Colonic mucosa (tissue), 4 donors: ENCODE measurements around the gene HMX3. TPM values are rescaled to one million over a fixed set of nuclear protein-coding genes. Genes with fewer than 3 reads are reported as not detected.

ENCODE experiments used
- DNase-seq: peaks from one replicate; pipeline ENCODE4 v3.0.0-alpha.2; 2020
- H3K27ac ChIP-seq: fragments of 200-600 bp; one replicate; pipeline ENCODE4 v1.8.0; 2021
- H3K27me3 ChIP-seq: fragments of 200-600 bp; one replicate; pipeline ENCODE4 v1.8.0; 2021
- H3K36me3 ChIP-seq: fragments of 200-600 bp; one replicate; pipeline ENCODE4 v1.8.0; 2021
- H3K4me1 ChIP-seq: fragments of 200-600 bp; one replicate; pipeline ENCODE4 v1.8.0; 2021; ENCODE audit warnings: mild to moderate bottlenecking
- H3K4me3 ChIP-seq: fragments of 200-600 bp; one replicate; pipeline ENCODE4 v1.8.0; 2021
- H3K9ac ChIP-seq, 2 donors: one replicate each; pipeline ENCODE4 v1.7.0; 2013; ENCODE audit warnings: control low read depth in 2 of 2, low read depth in 2 of 2, low read length in 2 of 2
- H3K9me3 ChIP-seq: fragments of 200-600 bp; one replicate; pipeline ENCODE4 v1.8.0; 2021
- intact Hi-C: fragments of 100-400 bp; cut with DNase I; formaldehyde crosslinking; loops from one replicate; pipeline ENCODE4 v1.14.1; 2022
- total RNA-seq, 2 donors: library from RNA; stranded (reverse); fragmentation: NEBNext Ultra II Directional in 1 of 2; extraction: Animal tissue kit (Norgen Biotek cat#: 25700) in 1 of 2; gene quantifications; one replicate each; pipeline ENCODE4 v1.2.1, GENCODE V29; 2021
- TF ChIP-seq, protein P1 (sequence below): fragments of 200-600 bp; IDR thresholded peaks from one replicate; pipeline ENCODE4 v1.8.0; 2022; ENCODE audit warnings: antibody characterized with exemption, mild to moderate bottlenecking
- donor health status: healthy.
- donor health status: DM: no; HTN: no; CAD: no.
- donor health status: DM: no; HTN: no; CAD: no.

Gene HMX3
- total RNA-seq, 2 donors from 2014 or later = 0.35 to 0.64 TPM

GRCh38 chr10:123143825-123144168 is 8.0 kb downstream of the HMX3 start:
- intact Hi-C loops = no loop called here

GRCh38 chr10:123144697-123145541 is 9.1 kb downstream of the HMX3 start:
- Histone ChIP-seq H3K36me3 (no peaks in the 10 kb centered on the region), H3K27ac (no peak overlapping the region), H3K27me3 (peaks cover 99% of the 10 kb centered on the region), H3K9me3 (no peaks in the 10 kb centered on the region), H3K4me1 (peaks cover 12% of the 10 kb centered on the region), H3K4me3 (no peak overlapping the region), H3K9ac (peak overlapping the region in 1 of 2 donors; percentile 3)
- intact Hi-C loops = no loop called here
- TF ChIP-seq, protein P1, sequence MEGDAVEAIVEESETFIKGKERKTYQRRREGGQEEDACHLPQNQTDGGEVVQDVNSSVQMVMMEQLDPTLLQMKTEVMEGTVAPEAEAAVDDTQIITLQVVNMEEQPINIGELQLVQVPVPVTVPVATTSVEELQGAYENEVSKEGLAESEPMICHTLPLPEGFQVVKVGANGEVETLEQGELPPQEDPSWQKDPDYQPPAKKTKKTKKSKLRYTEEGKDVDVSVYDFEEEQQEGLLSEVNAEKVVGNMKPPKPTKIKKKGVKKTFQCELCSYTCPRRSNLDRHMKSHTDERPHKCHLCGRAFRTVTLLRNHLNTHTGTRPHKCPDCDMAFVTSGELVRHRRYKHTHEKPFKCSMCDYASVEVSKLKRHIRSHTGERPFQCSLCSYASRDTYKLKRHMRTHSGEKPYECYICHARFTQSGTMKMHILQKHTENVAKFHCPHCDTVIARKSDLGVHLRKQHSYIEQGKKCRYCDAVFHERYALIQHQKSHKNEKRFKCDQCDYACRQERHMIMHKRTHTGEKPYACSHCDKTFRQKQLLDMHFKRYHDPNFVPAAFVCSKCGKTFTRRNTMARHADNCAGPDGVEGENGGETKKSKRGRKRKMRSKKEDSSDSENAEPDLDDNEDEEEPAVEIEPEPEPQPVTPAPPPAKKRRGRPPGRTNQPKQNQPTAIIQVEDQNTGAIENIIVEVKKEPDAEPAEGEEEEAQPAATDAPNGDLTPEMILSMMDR = no peak
- DNase-seq = no peak

More at GRCh38 chr10:123143825-123144168, 8.0 kb downstream of the HMX3 start:
- no peak overlapping the region for H3K4me3 ChIP-seq
- TF ChIP-seq, protein P1 = no peak
- peaks cover 7% of the 10 kb centered on the region for H3K4me1 ChIP-seq
- no peaks in the 10 kb centered on the region for H3K9me3 ChIP-seq
- no peak for DNase-seq
- peaks cover 99% of the 10 kb centered on the region for H3K27me3 ChIP-seq
- no peak overlapping the region for H3K9ac ChIP-seq
- H3K27ac ChIP-seq = no peak overlapping the region
- H3K36me3 ChIP-seq = no peaks in the 10 kb centered on the region

- no peak overlapping the region for H3K9ac ChIP-seq
- peaks cover 99% of the 10 kb centered on the region for H3K27me3 ChIP-seq
- no peak for DNase-seq
- no peak overlapping the region for H3K4me3 ChIP-seq
- no peaks in the 10 kb centered on the region for H3K36me3 ChIP-seq
- H3K4me1 ChIP-seq = peaks cover 17% of the 10 kb centered on the region
- no peaks in the 10 kb centered on the region for H3K9me3 ChIP-seq
- no peak overlapping the region for H3K27ac ChIP-seq
- intact Hi-C loops = no loop called here
- TF ChIP-seq, protein P1 = no peak
These were observed 9.8 kb downstream of the HMX3 start for GRCh38 chr10:123145542-123146012.

DNA sequence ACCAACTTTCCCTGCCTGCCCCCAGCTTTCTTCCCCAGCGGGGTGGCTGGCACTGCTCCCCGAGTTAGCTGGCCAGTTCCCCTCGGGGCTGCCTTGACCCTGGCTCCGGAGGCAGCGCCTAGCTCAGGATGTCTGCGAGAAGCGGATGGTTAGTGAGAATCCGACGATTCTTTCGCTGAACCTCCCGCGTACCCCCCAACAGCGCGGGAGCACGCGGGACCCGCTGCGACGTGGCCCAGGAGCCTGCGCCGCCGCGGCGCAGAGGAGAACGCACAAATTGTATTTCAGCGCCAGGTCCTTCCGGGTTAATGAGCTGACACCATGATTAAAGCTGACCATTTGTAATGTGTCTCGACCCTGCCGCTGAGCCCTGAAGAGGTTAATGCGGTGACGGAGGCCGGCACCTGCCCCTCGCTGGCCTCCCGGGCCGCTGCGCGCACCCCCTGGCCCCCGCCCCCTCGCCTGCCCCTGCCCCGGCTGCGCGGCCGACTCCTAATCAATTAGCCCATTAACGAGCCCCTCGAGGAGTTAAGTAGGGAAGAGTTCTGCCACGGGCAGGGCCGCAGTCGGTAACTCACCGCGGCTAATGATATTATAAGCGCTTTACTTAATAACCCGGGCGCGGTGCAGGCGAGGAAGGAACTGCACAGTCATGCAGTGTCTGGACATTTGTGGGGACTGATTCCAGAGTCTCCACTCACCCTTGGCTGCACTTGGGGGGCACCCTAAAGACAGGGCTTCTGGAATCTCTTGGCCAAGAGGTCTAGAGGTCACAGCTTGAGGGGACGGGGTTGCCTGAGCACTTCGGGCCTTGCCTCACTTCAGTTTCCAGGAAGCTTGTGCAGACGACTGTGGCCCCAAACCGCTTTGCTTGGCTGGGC is 10.5 kb downstream of the HMX3 start:
- Histone ChIP-seq H3K9me3 (no peaks in the 10 kb centered on the region), H3K27me3 (peaks cover 99% of the 10 kb centered on the region), H3K4me3 (no peak overlapping the region), H3K9ac (no peak overlapping the region), H3K27ac (no peak overlapping the region), H3K36me3 (no peaks in the 10 kb centered on the region), H3K4me1 (peaks cover 23% of the 10 kb centered on the region)
- TF ChIP-seq, protein P1 = no peak
- DNase-seq = no peak
- intact Hi-C loops = no loop called here

- TF ChIP-seq, protein P1 = no peak
- Histone ChIP-seq H3K4me1 (peaks cover 26% of the 10 kb centered on the region), H3K36me3 (no peaks in the 10 kb centered on the region), H3K27me3 (peaks cover 99% of the 10 kb centered on the region), H3K27ac (no peak overlapping the region), H3K9ac (no peak overlapping the region), H3K9me3 (no peaks in the 10 kb centered on the region), H3K4me3 (no peak overlapping the region)
- intact Hi-C loops = no loop called here
- no peak for DNase-seq
These were observed 11.3 kb downstream of the HMX3 start for GRCh38 chr10:123146894-123147634.
